CD4-positive, alpha-beta T cell treated with Interleukin-6 at 100 ng/mL for 8 hours (primary cell): ENCODE data around the gene ACTN4.

Experiments used
- DNase-seq: peaks from one replicate; pipeline ENCODE4 v3.0.0-alpha.2; 2020; ENCODE audit warnings: mixed read lengths, low spot score

Gene ACTN4

GRCh38 chr19:38725469-38726283 lies 78.2 kb downstream of the ACTN4 start:
- DNase-seq, result no peak

GRCh38 chr19:38726284-38726673 lies 78.8 kb downstream of the ACTN4 start:
- DNase-seq, result no peak

GRCh38 chr19:38726761-38727301 lies 79.4 kb downstream of the ACTN4 start:
- no peak for DNase-seq

- DNase-seq, result no peak
These were observed 79.9 kb downstream of the ACTN4 start for GRCh38 chr19:38727306-38727867.

- no peak for DNase-seq
These were observed 80.6 kb downstream of the ACTN4 start for GRCh38 chr19:38727868-38728660.

GRCh38 chr19:38728752-38729541 lies 81.5 kb downstream of the ACTN4 start:
- DNase-seq, result no peak

- DNase-seq, result peak; percentile 73
These were observed 82.4 kb downstream of the ACTN4 start for GRCh38 chr19:38729653-38730469.

- DNase-seq, result no peak
These were observed 83.0 kb downstream of the ACTN4 start for GRCh38 chr19:38730470-38730730.

GRCh38 chr19:38730731-38731589 lies 83.5 kb downstream of the ACTN4 start:
- DNase-seq, result no peak

- no peak for DNase-seq
These were observed 84.3 kb downstream of the ACTN4 start for GRCh38 chr19:38731654-38732301.

GRCh38 chr19:38733241-38733492 lies 85.7 kb downstream of the ACTN4 start:
- no peak for DNase-seq

GRCh38 chr19:38733493-38734175 lies 86.2 kb downstream of the ACTN4 start:
- no peak for DNase-seq

- DNase-seq, result no peak
These were observed 86.7 kb downstream of the ACTN4 start for GRCh38 chr19:38734176-38734425.

- peak; percentile 45 for DNase-seq
These were observed 87.2 kb downstream of the ACTN4 start for GRCh38 chr19:38734426-38735256.

GRCh38 chr19:38735257-38735686 lies 87.8 kb downstream of the ACTN4 start:
- no peak for DNase-seq

GRCh38 chr19:38736036-38736412 lies 88.6 kb downstream of the ACTN4 start:
- peak; percentile 41 for DNase-seq

GRCh38 chr19:38736413-38737280 lies 89.2 kb downstream of the ACTN4 start:
- DNase-seq, result peak; percentile 69
